DMS53 treated with DMSO at 0.1 percent for 48 hours (cell line): Measurements from ENCODE around the gene HMCN2.
"Not testable (repeated sequence)": the region's sequence is repeated elsewhere in the genome, so short reads cannot be mapped to it uniquely, and the experiment has no call there.

Experiments used
- DNase-seq: peaks from one replicate; lab custom pipeline; 2025; ENCODE audit not compliant: unreplicated experiment; lab: John Stamatoyannopoulos, UW

HMCN2 gene

GRCh38 chr9:130387398-130387797 is 121.8 kb downstream of the HMCN2 start:
- no peak for DNase-seq

GRCh38 chr9:130387905-130388304 is 122.3 kb downstream of the HMCN2 start:
- DNase-seq: no peak

GRCh38 chr9:130390390-130390789 is 124.8 kb downstream of the HMCN2 start:
- DNase-seq: no peak

- DNase-seq: no peak
Measured at GRCh38 chr9:130390986-130391385, 125.4 kb downstream of the HMCN2 start.

GRCh38 chr9:130391866-130392265 is 126.3 kb downstream of the HMCN2 start:
- DNase-seq: no peak

- no peak for DNase-seq
Measured at GRCh38 chr9:130393681-130394071, 128.1 kb downstream of the HMCN2 start.

- DNase-seq: no peak
Measured at GRCh38 chr9:130394320-130394719, 128.8 kb downstream of the HMCN2 start.

GRCh38 chr9:130394814-130395470 is 129.4 kb downstream of the HMCN2 start:
- no peak for DNase-seq

GRCh38 chr9:130395810-130396435 is 130.4 kb downstream of the HMCN2 start:
- no peak for DNase-seq

GRCh38 chr9:130396581-130396980 is 131.0 kb downstream of the HMCN2 start:
- no peak for DNase-seq

- no peak for DNase-seq
Measured at GRCh38 chr9:130398487-130399240, 133.1 kb downstream of the HMCN2 start.

GRCh38 chr9:130399768-130400167 is 134.2 kb downstream of the HMCN2 start:
- no peak for DNase-seq

- DNase-seq: no peak
Measured at GRCh38 chr9:130400870-130401269, 135.3 kb downstream of the HMCN2 start.

- not testable (repeated sequence) for DNase-seq
Measured at GRCh38 chr9:130401742-130402141, 136.2 kb downstream of the HMCN2 start.

- DNase-seq: no peak
Measured at GRCh38 chr9:130402243-130402642, 136.7 kb downstream of the HMCN2 start.

- no peak for DNase-seq
Measured at GRCh38 chr9:130402645-130403440, 137.3 kb downstream of the HMCN2 start.

- DNase-seq: no peak
Measured at GRCh38 chr9:130405657-130406257, 140.2 kb downstream of the HMCN2 start.

GRCh38 chr9:130406278-130406895 is 140.8 kb downstream of the HMCN2 start:
- DNase-seq: no peak

- DNase-seq: no peak
Measured at GRCh38 chr9:130407916-130408663, 142.5 kb downstream of the HMCN2 start.

- no peak for DNase-seq
Measured at GRCh38 chr9:130408669-130409068, 143.1 kb downstream of the HMCN2 start.
